NOMO-1 treated with DMSO at 0.1 percent for 48 hours (cell line): ENCODE results near the gene ST8SIA1.
A peak's percentile ranks its signal among the peaks of the same experiment; 100 is the strongest.

Experiments
- DNase-seq: peaks from one replicate; lab custom pipeline; 2025; ENCODE audit not compliant: unreplicated experiment; lab: John Stamatoyannopoulos, UW

The ST8SIA1 gene

DNA sequence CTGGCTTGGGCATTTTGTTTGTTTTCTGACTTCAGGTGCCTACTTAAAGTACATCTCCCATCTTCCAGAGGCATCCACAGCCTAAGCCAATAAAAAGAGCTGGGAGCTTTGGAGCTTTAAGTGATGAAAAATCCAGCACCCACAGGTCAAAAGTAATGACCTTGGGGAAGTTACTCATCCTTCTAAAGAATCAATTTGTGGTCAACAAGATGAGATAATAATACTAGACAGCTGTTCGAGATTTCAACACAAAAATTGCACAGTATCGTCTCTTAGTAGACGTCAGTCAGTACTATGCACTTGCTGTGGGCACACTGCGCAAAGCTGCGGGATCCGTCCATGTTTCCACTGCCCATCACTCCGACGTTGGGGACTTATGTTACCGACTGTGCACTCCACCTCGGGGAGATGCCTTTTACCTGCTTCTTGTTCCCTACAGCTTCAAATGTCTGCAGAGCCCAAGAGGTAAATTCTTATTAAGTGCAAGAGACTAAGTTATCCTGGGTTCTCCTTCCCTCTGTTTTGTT is 1.3 kb downstream of the ST8SIA1 start:
- peak; percentile 42 for DNase-seq

DNA sequence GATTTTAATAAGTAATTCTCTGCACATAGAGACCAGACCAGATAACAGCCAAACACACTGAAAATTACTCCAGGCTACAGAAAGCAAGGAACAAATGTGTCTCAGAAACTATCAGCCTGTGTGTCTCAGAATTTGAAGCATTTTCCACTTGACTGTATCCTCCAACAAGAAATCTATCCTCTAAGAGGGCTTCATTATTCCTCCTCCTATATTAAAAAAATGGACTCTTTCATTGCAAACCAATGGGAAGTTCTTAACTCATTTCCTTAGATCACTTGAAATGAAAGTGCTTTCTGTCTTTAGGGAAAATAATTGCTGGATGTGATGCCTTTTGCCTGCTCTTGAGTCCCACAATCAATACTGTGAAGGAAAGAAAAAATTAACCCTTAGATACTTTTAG is 2.3 kb downstream of the ST8SIA1 start:
- no peak for DNase-seq

DNA sequence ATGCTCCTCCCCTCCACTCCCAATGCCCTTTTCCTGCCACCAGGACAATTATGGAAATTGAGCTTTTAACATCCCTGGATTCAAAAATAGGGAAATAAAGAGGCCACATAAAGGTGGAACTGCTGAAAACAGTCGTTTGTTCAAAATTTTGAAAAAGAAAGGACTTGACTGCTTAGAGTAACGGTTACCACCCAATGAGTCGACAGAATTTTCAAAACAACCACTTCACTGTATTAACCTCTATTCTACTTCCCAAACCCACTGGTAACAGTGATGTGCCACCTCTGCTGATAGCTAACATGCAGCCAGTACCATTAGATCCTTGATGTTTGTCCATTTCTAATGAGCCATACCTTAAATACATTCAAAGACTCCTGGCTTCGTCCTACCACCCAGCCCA is 4.9 kb downstream of the ST8SIA1 start:
- no peak for DNase-seq

DNA sequence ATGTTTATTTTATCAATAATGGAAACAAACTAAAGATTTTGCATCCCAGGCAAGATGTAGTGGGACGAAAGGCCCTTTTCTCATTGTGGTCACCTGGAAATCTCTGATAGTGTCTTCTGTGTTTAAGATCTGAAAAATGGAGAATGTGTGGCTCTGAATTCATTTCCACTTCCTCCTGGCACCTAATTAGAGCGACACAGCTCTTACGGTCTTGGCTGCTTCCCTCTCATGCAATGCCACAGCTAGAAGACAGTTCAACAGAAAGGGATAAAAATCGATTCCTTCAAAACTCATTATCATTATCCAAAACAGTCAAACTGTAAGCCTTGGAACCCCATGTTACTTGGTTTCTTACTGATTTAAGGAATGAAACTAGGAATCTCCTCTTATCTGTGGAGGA is 9.3 kb downstream of the ST8SIA1 start:
- DNase-seq, result peak; percentile 69

DNA sequence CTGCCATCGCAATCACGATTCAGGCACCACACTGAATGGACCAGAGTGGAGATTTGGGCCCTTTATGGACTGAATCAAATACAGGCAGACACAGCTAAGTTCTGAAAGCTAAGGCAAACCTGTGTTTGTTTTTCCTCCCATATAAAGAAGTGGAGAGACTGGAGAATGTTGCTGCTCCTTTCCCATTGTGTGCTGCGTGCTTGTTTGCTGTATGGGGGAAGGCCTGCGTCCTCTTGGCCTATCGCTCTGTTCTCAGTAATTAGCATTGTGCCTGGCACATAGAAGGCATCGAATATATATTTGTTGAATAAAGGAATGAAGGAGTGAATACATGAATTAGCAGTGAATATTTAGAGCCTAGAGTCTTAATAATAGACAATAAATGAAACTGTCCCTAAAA is 12.4 kb downstream of the ST8SIA1 start:
- DNase-seq, result no peak

DNA sequence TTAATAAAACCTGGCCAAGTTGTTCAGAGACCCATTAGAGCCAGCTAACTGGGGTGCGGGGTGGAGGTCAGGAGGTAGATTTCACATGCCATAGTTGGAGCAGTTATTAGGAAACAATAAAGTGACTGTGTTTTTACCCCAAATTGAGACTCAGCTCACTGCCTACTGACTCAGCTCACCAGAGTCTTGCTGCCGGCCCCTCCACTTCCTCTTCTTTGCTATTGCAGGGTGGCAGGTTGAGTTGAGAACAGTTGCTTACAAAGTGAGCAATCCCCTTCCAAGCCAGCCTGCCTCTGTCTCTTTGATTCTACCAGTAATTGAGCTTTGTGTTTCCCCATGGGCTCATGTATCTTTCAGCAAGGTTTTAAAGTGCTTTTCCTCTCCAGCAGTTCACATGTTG is 12.9 kb downstream of the ST8SIA1 start:
- DNase-seq, result peak; percentile 97

DNA sequence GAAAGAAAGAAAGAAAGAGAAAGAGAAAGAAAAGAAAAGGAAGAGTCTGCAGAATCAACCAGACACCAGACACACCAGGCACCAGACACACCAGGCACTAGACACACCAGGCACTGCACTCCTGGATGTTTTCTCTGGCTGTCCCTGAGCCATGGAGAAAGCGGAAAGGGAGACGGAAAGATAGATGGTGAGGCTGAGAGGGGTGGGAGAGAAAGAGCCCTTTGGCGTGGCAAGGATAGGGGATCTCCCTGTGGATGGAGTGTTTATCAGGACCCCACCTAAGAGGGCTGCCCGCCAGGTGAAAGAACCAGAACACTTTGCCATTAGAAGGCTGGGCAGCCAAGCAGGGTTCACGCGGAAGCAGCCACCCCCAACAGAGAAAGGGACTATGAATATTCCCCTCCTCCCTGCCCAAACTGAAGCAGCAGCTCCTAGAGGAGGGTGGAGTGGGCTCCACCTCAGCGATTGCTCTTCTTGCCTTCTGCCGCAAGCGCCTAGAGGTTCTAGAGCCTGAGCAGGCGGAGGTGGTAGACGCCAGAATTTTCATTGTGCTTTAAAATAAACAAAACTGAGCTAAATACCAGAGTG is 13.4 kb downstream of the ST8SIA1 start:
- DNase-seq, result no peak

GRCh38 chr12:22318108-22318737 is 16.3 kb downstream of the ST8SIA1 start:
- peak; percentile 85 for DNase-seq

DNA sequence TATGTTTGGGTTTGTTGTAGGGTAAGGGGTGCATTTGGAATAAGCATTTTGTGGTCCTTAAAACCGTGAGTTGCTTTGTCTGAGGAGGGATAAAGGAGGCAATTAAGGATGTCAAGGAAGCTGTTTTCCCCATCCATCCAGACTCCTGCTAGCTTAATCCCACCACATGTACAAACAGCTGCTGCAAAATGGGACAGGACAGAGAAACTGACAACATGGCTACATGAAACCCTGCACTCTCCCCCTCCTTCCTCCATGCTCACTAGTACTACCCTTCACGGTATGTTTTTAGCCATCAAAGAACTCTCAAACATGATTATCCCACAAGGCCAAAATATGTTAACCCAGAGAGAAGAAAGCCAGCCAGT is 20.6 kb downstream of the ST8SIA1 start:
- no peak for DNase-seq

DNA sequence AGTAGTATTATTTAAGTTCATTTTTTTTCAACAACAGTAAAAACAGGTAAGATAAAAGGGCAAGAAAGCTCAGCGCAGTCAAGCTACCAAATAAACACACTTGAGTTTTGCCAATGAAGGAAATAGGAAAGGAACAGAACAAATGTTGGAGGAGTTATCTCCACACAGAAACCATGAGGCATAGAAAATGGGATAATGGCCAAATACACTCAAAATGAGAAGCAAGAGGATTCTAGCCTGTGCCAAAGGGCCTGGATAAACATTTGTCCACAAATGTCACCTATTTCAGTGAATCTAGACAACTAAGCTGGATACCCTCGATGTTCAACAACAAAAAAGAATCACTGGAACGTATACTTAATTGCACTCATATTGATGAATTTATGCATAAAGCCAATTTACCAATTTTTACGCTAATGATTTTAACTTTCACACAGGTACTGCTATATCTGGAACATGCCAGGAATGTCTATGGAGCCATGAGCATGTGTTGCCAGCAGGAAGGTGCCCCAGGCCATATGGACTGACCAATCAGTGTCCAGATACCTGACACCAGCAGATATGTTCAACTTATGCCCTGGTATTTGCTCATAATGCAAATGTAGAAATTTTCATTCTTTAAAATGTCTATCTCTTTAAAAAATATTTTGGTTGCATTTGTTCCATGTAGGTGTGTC is 21.1 kb downstream of the ST8SIA1 start:
- DNase-seq, result no peak

GRCh38 chr12:22312336-22312735 is 22.2 kb downstream of the ST8SIA1 start:
- no peak for DNase-seq

DNA sequence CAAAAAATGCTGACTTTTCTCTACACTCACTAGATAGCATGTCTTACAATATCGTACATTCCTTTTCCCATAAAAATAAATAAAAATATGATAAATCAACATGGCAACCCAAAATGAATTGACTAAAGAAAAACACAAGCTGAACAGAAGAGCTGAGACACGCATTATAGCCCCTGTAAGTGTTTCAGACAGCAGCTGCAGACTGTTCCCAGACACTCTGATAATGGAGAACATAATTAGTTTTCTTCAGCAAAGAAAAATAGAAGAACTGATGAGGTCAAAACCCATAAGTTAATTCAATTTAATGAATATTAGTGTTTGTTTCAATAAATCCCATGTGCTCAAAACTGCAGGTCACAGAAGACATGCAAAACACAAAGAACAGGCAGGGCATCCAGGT is 23.8 kb downstream of the ST8SIA1 start:
- DNase-seq, result no peak

DNA sequence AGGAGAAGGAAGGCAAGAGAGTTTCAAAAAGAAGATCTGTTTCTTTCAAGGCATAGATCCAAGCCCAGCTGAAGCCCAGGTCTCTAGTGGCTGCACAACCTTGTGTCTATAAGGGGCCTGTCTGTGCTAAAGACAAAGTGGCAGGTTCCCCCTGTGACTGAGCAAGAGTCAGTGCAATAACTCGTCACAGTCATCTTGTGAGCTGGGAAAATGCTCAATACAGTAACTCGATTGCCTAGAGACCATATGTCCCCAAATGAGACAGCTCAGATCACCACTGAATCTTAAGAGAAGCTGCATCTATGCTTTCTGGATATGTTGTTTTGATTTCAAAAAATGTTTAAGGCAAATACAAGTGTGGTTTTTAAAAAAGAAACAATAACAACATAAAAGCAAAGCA is 24.2 kb downstream of the ST8SIA1 start:
- no peak for DNase-seq

DNA sequence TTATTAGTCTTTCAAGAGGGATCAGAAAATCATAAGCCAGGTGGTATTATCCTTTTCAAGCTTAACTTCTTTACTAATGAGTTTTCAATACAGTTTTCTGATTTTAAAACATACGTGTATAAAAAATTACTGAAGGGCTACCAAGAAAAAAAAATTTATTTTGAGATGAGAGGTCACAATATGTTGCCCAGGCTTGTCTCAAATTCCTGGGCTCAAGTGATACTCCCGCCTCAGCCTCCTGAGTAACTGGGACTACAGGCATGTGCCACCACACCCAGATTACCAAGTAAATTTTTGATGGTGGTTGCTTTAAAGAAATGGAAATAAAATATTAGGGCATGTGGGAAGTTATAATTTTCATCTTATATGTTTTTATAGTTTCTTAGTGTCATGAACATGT is 26.7 kb downstream of the ST8SIA1 start:
- no peak for DNase-seq

DNA sequence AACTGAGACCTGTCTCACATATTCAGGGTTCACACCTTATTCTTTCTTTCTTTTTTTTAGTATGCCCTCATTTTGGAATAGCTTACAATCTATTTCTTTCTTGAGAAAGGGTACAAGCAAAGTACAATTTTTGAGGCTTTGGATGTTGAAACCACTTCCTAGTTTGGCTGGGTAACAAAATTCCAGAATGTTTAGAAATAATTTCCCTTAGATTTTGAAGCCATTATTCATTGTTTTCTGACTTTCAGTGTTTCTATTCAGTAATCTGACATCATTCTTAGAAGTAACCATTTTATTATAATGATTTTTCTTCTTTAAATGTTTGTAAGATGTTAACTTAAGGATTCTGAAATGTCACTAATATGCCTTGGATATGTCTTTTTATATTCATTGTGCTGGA is 28.2 kb downstream of the ST8SIA1 start:
- DNase-seq, result no peak

DNA sequence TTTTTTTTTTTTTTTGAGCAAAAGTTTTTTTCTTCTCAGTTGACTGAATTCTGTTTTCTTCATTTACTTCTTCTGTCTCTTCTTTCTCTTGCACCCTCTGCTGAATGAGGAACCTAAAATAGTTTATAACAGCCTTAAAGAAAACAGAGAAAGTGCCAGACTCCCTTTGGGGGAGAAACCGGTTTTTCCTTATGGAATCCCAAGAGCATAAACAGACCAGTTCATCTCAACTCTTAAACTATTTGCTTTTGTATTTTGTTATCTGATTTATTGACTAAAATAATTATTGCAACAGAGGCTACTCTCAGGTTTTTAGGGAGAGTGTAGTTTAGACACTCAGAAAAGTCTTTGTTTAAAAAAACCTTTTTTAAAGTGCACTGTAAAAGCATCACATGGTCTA is 30.2 kb downstream of the ST8SIA1 start:
- no peak for DNase-seq

DNA sequence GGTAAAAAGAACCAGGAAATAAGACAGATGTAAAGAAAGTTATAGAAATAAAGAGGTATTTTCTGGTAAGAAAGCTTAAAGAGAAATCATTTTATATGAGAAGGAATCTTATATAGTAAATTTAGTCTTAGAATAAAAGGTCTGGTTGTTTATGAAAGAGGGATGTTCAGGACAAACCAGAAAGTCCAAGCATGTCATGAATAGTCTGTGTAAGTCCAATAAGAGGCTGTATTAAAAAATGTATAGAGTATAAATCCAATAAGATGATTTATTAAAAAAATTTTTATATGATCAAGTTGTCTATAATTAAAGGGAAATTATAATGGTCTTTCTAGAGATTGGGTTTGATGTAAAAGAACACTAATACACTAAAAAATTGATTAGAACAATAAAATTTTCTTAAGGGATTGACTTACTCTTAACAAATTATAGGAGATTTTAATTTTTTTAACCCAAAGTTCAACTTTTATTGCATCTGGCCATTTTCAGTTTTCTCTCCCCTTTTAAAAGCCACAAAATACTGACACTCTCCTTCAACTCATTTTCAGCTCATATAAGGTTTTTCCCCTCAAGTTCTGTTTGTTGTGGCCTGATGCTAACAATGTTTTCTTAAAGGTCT is 35.1 kb downstream of the ST8SIA1 start:
- DNase-seq, result no peak

DNA sequence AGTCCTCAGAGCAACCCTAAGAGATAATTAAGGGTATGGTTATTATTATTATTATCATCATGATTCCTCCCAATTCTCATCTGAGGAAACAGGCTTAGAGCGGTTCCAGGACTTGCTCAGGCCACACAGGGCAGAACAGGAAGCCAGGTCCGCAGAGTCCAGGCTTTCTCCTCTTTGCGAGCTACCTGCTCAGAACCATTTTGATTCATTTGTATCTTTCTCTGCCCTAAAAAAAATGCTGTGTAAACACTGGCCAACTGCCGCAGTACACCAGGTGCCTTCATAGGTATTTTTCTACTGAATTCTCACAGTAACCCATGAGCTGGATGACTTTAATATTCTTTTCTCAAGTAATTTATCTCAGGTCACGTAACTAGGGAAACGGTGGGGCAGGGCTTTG is 45.3 kb downstream of the ST8SIA1 start:
- DNase-seq, result no peak

GRCh38 chr12:22287776-22288621 is 46.5 kb downstream of the ST8SIA1 start:
- DNase-seq, result peak; percentile 39

DNA sequence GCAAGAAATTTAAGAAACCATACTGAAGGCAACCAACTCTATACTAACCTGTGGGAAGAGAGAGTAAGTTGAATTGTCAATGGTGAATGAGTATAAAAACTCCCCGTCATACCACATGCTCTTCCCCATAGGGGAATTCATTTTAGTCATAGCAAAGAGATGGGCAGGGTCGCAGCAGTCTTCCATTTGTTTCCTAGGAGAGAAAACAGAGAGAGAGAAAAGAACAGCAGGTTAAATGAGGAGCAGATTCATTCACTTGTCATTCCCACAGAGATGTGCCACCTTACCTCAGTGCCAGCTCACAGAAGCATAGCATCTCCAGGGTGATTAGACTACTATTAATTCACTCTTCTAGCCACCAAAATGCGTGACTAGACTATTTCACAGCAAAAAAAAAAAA is 47.4 kb downstream of the ST8SIA1 start:
- DNase-seq, result no peak

- DNase-seq, result no peak
Measured at GRCh38 chr12:22286569-22286968, 47.9 kb downstream of the ST8SIA1 start.
